SK-N-SH (cell line): ENCODE data around the gene RAD9B. TPM values are rescaled to one million over a fixed set of nuclear protein-coding genes. Genes with fewer than 3 reads are reported as not detected.

Experiments
- CTCF ChIA-PET: fragments of 300-600, 350-600 bp; formaldehyde crosslinking; extraction: SDS; loops from one replicate; lab custom pipeline; 2021; lab: Yijun Ruan, JAX
- POLR2A ChIA-PET: fragments of 350-600 bp; sonication (Branson Sonifier 250); formaldehyde crosslinking; extraction: SDS; loops from one replicate; lab custom pipeline; 2020; ENCODE audit warnings: antibody characterized with exemption, inconsistent platforms; lab: Yijun Ruan, JAX
- DNase-seq: peaks from one replicate; pipeline ENCODE4 v3.0.0; 2012
- H2AFZ ChIP-seq: fragments of 200-600 bp; sonication (generic); 2 replicates; pipeline ENCODE4 v1.8.1; 2016; ENCODE audit warnings: antibody characterized with exemption, mild to moderate bottlenecking, low read depth
- H3F3A ChIP-seq: fragments of 200-600 bp; sonication (generic); replicated peaks from 2 replicates; pipeline ENCODE3; 2016; ENCODE audit warnings: antibody characterized with exemption, mild to moderate bottlenecking; ENCODE audit not compliant: insufficient read depth
- H3K27ac ChIP-seq, 2 experiments: fragments of 200-500 bp in 1 of 2; fragments of 200-600 bp in 1 of 2; sonication (Bioruptor generic) in 1 of 2; sonication (generic), shearing (Covaris generic) in 1 of 2; 2 replicates each; pipeline versions ENCODE4 v1.5.1 to v1.6.1; 2014 to 2016; ENCODE audit warnings: low read depth in 2 of 2, inconsistent platforms in 1 of 2, low read length in 1 of 2, mild to moderate bottlenecking in 1 of 2, mixed read lengths in 1 of 2
- H3K27me3 ChIP-seq: fragments of 200-600 bp; sonication (generic), shearing (Covaris generic); 2 replicates; pipeline ENCODE4 v1.6.1; 2016; ENCODE audit warnings: mixed run types; ENCODE audit not compliant: insufficient read depth
- H3K36me3 ChIP-seq, 2 experiments: fragments of 200-500 bp in 1 of 2; fragments of 200-600 bp in 1 of 2; sonication (Bioruptor generic) in 1 of 2; sonication (generic) in 1 of 2; replicated peaks in 1 of 2; 2 replicates each; pipeline versions ENCODE3 to v1.5.1; 2014 to 2016; ENCODE audit warnings: low read length in 1 of 2, mild to moderate bottlenecking in 1 of 2; ENCODE audit not compliant: insufficient read depth in 2 of 2, control insufficient read depth in 1 of 2
- H3K4me1 ChIP-seq, 2 experiments: fragments of 200-500 bp in 1 of 2; fragments of 200-600 bp in 1 of 2; sonication (Bioruptor generic) in 1 of 2; sonication (generic), shearing (Covaris generic) in 1 of 2; 2 replicates each; pipeline versions ENCODE4 v1.5.1 to v1.6.1; 2014 to 2016; ENCODE audit warnings: low read depth in 1 of 2, low read length in 1 of 2, mixed run types in 1 of 2; ENCODE audit not compliant: insufficient read depth in 2 of 2, control insufficient read depth in 1 of 2
- H3K4me2 ChIP-seq: fragments of 200-600 bp; sonication (generic), shearing (Covaris generic); 2 replicates; pipeline ENCODE4 v1.6.1; 2017; ENCODE audit warnings: mixed run types
- H3K4me3 ChIP-seq, 2 experiments: fragments of 200-500 bp in 1 of 2; fragments of 200-600 bp in 1 of 2; sonication (Bioruptor generic) in 1 of 2; sonication (generic), shearing (Covaris generic) in 1 of 2; 2 replicates each; pipeline versions ENCODE4 v1.5.1 to v1.8.1; 2014 to 2016; ENCODE audit warnings: low read depth in 2 of 2, inconsistent platforms in 1 of 2, low read length in 1 of 2, mild to moderate bottlenecking in 1 of 2, mixed read lengths in 1 of 2, moderate library complexity in 1 of 2
- H3K79me2 ChIP-seq: fragments of 200-600 bp; sonication (generic); 2 replicates; pipeline ENCODE4 v1.8.1; 2017; ENCODE audit warnings: mild to moderate bottlenecking; ENCODE audit not compliant: insufficient read depth
- H3K9ac ChIP-seq: fragments of 200-600 bp; sonication (generic); 2 replicates; pipeline ENCODE4 v1.6.1; 2017; ENCODE audit warnings: mixed run types
- H3K9me2 ChIP-seq: fragments of 200-600 bp; sonication (generic); 2 replicates; pipeline ENCODE4 v1.6.1; 2017; ENCODE audit warnings: mixed run types
- H3K9me3 ChIP-seq: fragments of 200-600 bp; sonication (generic); 2 replicates; pipeline ENCODE4 v1.6.1; 2017; ENCODE audit warnings: mixed run types, mild to moderate bottlenecking, moderate library complexity
- H4K20me1 ChIP-seq: fragments of 200-600 bp; sonication (generic); 2 replicates; pipeline ENCODE4 v1.6.1; 2017; ENCODE audit warnings: mild to moderate bottlenecking, mixed run types; ENCODE audit not compliant: insufficient read depth
- CHD2 ChIP-seq: fragments of 150-350 bp; IDR thresholded peaks from 2 replicates; pipeline ENCODE4 v1.6.1; 2018; ENCODE audit warnings: low read length; ENCODE audit not compliant: partially characterized antibody
- GATA2 ChIP-seq: sonication (generic); formaldehyde crosslinking; IDR thresholded peaks from 2 replicates; pipeline ENCODE4 v1.5.0; 2020; ENCODE audit warnings: mild to moderate bottlenecking, missing genetic modification reagents
- MEF2A ChIP-seq: IDR thresholded peaks from 2 replicates; pipeline ENCODE4 v1.4.0; 2012; ENCODE audit warnings: low read depth, borderline replicate concordance
- MXI1 ChIP-seq: IDR thresholded peaks from 2 replicates; pipeline ENCODE4 v1.6.1; 2012; ENCODE audit warnings: mild to moderate bottlenecking, low read depth, low read length, improper control_type of control experiment
- POLR2AphosphoS5 ChIP-seq: IDR thresholded peaks from 2 replicates; pipeline ENCODE4 v1.6.1; 2012; ENCODE audit warnings: low read depth, low read length
- RFX5 ChIP-seq: IDR thresholded peaks from 2 replicates; pipeline ENCODE4 v1.6.1; 2012; ENCODE audit warnings: mild to moderate bottlenecking, improper control_type of control experiment, low read length
- RXRA ChIP-seq: IDR thresholded peaks from 2 replicates; pipeline ENCODE4 v1.4.0; 2012; ENCODE audit warnings: low read depth, mild to moderate bottlenecking, borderline replicate concordance
- SMC3 ChIP-seq: IDR thresholded peaks from 2 replicates; pipeline ENCODE4 v1.6.1; 2012; ENCODE audit warnings: low read depth, low read length, improper control_type of control experiment
- TEAD4 ChIP-seq: IDR thresholded peaks from 2 replicates; pipeline ENCODE4 v1.4.0; 2012; ENCODE audit warnings: mild to moderate bottlenecking, borderline replicate concordance; ENCODE audit not compliant: insufficient read depth
- WGBS: methylation state at CpG from one replicate; pipeline ENCODE4 v1.1.6; 2017; ENCODE audit warnings: low lambda C conversion rate; 5-methylcytosine and 5-hydroxymethylcytosine counted together
- polyA plus RNA-seq, 3 experiments: library from polyadenylated mRNA; depleted of rRNA; stranded (reverse); fragments of >200 nt; gene quantifications; 2 replicates each; pipeline ENCODE4 v1.2.3, GENCODE V29; 2012
- TF ChIP-seq, protein P1 (sequence below): fragments of 150-350 bp; IDR thresholded peaks from 2 replicates; pipeline ENCODE4 v1.6.1; 2016; ENCODE audit warnings: mild to moderate bottlenecking, low read depth, low read length
- TF ChIP-seq, protein P2 (sequence below): IDR thresholded peaks from 2 replicates; pipeline ENCODE4; 2012
- TF ChIP-seq, protein P3 (sequence below): IDR thresholded peaks from 2 replicates; pipeline ENCODE4 v1.4.0; 2012; ENCODE audit warnings: low read depth, borderline replicate concordance
- TF ChIP-seq, protein P4 (sequence below): IDR thresholded peaks from 2 replicates; pipeline ENCODE4 v1.4.0; 2012; ENCODE audit warnings: low read depth, borderline replicate concordance
- TF ChIP-seq, protein P5 (sequence below): fragments of 150-350 bp; IDR thresholded peaks from 2 replicates; pipeline ENCODE4 v1.6.1; 2017; ENCODE audit warnings: antibody characterized with exemption, low read length, low read depth, borderline replicate concordance

RAD9B gene
- polyA plus RNA-seq, 1 of the 3 experiments (the other 2 are of a cell fraction): 0.20 TPM

DNA sequence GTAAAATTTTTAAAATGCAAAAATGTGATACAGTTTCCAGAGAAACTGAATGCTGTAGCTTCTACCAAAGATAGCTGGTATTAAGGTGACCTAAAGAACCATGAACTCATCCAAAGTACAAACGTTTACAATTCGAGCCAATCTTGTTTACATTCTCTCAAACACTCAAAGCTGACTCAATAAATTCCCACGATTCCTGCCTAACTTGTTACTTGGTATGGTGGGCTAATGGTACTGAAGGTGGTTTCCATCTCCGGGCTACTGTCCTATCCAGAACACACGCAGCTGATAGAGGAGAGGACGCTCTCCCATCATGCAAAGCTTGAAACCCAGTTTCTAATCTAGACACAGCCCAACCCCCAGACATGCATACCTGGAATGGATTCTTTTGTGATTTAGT, 31.5 kb downstream of the RAD9B start:
- WGBS: 78% methylated on average over 6 of the region's 6 CpGs
- no peaks in the 10 kb centered on the region for H3K9me3 ChIP-seq
- no peaks in the 10 kb centered on the region for H3F3A ChIP-seq
- peaks cover 0 to 10% of the 10 kb centered on the region in 2 experiments for H3K4me1 ChIP-seq
- H3K36me3 ChIP-seq: peaks cover 28 to 34% of the 10 kb centered on the region in 2 experiments
- no peaks in the 10 kb centered on the region for H3K27me3 ChIP-seq
- no peak overlapping the region for H3K9ac ChIP-seq
- H2AFZ ChIP-seq: no peak overlapping the region
- no peak overlapping the region for H3K27ac ChIP-seq
- peaks cover 9% of the 10 kb centered on the region; the same call in 1 of the 2 replicates for H3K79me2 ChIP-seq
- no peaks in the 10 kb centered on the region for H4K20me1 ChIP-seq
- no peak overlapping the region for H3K4me3 ChIP-seq
- no peaks in the 10 kb centered on the region for H3K9me2 ChIP-seq
- ChIA-PET CTCF (interaction anchor here (0.6 to 1.8 kb wide), 6 partner anchors 9 to 69 kb away, joined by 3 to 7 read pairs (median 4); partner anchors contain the start of genes FAM216A and GPN3), POLR2A (no interaction called here)
- no peak for DNase-seq
- H3K4me2 ChIP-seq: no peak overlapping the region
- TF ChIP-seq, protein P1, sequence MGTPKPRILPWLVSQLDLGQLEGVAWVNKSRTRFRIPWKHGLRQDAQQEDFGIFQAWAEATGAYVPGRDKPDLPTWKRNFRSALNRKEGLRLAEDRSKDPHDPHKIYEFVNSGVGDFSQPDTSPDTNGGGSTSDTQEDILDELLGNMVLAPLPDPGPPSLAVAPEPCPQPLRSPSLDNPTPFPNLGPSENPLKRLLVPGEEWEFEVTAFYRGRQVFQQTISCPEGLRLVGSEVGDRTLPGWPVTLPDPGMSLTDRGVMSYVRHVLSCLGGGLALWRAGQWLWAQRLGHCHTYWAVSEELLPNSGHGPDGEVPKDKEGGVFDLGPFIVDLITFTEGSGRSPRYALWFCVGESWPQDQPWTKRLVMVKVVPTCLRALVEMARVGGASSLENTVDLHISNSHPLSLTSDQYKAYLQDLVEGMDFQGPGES: no peak
- TF ChIP-seq POLR2AphosphoS5 (no peak), TEAD4 (no peak), RFX5 (no peak), MXI1 (no peak), GATA2 (CRISPR knock-in tag) (no peak), CHD2 (no peak), SMC3 (no peak), RXRA (no peak), MEF2A (no peak)
- TF ChIP-seq, protein P2, sequence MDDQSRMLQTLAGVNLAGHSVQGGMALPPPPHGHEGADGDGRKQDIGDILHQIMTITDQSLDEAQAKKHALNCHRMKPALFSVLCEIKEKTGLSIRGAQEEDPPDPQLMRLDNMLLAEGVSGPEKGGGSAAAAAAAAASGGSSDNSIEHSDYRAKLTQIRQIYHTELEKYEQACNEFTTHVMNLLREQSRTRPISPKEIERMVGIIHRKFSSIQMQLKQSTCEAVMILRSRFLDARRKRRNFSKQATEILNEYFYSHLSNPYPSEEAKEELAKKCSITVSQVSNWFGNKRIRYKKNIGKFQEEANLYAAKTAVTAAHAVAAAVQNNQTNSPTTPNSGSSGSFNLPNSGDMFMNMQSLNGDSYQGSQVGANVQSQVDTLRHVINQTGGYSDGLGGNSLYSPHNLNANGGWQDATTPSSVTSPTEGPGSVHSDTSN: no peak
- TF ChIP-seq, protein P3, sequence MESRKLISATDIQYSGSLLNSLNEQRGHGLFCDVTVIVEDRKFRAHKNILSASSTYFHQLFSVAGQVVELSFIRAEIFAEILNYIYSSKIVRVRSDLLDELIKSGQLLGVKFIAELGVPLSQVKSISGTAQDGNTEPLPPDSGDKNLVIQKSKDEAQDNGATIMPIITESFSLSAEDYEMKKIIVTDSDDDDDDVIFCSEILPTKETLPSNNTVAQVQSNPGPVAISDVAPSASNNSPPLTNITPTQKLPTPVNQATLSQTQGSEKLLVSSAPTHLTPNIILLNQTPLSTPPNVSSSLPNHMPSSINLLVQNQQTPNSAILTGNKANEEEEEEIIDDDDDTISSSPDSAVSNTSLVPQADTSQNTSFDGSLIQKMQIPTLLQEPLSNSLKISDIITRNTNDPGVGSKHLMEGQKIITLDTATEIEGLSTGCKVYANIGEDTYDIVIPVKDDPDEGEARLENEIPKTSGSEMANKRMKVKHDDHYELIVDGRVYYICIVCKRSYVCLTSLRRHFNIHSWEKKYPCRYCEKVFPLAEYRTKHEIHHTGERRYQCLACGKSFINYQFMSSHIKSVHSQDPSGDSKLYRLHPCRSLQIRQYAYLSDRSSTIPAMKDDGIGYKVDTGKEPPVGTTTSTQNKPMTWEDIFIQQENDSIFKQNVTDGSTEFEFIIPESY: no peak
- TF ChIP-seq, protein P4, sequence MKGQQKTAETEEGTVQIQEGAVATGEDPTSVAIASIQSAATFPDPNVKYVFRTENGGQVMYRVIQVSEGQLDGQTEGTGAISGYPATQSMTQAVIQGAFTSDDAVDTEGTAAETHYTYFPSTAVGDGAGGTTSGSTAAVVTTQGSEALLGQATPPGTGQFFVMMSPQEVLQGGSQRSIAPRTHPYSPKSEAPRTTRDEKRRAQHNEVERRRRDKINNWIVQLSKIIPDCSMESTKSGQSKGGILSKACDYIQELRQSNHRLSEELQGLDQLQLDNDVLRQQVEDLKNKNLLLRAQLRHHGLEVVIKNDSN: no peak
- TF ChIP-seq, protein P5, sequence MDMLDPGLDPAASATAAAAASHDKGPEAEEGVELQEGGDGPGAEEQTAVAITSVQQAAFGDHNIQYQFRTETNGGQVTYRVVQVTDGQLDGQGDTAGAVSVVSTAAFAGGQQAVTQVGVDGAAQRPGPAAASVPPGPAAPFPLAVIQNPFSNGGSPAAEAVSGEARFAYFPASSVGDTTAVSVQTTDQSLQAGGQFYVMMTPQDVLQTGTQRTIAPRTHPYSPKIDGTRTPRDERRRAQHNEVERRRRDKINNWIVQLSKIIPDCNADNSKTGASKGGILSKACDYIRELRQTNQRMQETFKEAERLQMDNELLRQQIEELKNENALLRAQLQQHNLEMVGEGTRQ: no peak
